ENCODE measurements around the gene EEF1A2. TPM values are rescaled to one million over a fixed set of nuclear protein-coding genes. Genes with fewer than 3 reads are reported as not detected.

Gene EEF1A2
- total and polyA plus RNA-seq, 2 donors from 2014 or later, result 1.5 to 18.1 TPM

DNA sequence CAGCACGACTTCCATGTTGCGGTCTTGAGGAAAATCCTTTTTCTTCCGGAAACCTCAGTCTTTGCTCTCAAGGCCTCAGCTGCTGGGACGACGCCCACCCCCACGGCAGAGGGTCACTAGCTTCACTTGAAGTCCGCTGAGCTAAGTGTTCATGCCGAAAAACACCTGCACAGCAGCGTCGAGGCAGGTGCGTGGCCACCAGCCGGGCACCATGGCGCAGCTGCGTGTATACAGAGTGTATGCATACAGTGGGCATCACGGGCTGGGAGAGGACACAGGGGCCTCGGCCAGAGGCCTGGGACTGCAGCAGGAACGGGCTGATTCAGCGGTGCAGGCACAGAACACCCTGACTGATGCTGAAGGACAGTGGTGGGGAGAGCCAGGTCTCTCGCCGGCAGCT is 46.5 kb downstream of the EEF1A2 start:
- no peak overlapping the region for H3K9ac ChIP-seq (ENCODE audit: low read length in 3 of 3)
- TF ChIP-seq, protein P1, sequence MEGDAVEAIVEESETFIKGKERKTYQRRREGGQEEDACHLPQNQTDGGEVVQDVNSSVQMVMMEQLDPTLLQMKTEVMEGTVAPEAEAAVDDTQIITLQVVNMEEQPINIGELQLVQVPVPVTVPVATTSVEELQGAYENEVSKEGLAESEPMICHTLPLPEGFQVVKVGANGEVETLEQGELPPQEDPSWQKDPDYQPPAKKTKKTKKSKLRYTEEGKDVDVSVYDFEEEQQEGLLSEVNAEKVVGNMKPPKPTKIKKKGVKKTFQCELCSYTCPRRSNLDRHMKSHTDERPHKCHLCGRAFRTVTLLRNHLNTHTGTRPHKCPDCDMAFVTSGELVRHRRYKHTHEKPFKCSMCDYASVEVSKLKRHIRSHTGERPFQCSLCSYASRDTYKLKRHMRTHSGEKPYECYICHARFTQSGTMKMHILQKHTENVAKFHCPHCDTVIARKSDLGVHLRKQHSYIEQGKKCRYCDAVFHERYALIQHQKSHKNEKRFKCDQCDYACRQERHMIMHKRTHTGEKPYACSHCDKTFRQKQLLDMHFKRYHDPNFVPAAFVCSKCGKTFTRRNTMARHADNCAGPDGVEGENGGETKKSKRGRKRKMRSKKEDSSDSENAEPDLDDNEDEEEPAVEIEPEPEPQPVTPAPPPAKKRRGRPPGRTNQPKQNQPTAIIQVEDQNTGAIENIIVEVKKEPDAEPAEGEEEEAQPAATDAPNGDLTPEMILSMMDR (IDR thresholded peaks at IDR 0.05; ENCODE audit: borderline replicate concordance, extremely low read depth, insufficient read depth), result no peak
- no peak overlapping the region for H3K4me3 ChIP-seq (ENCODE audit: low read length in 3 of 3)
- intact Hi-C loops (cut with DNase I), result no loop called here
- H3K27ac ChIP-seq (ENCODE audit: low read depth in 2 of 2, low read length in 2 of 2), result no peak overlapping the region
- H3K9me3 ChIP-seq (ENCODE audit: control insufficient read depth in 2 of 3, insufficient read depth in 1 of 3, low read length in 3 of 3), result no peaks in the 10 kb centered on the region
- FAIRE-seq, result no peak
- peaks cover 2% of the 10 kb centered on the region for H3K27me3 ChIP-seq (ENCODE audit: control insufficient read depth, insufficient read depth, low read length)
- H3K36me3 ChIP-seq (ENCODE audit: control insufficient read depth in 2 of 3, insufficient read depth in 3 of 3, low read length in 3 of 3), result no peaks in the 10 kb centered on the region
- H3K4me1 ChIP-seq (ENCODE audit: control insufficient read depth in 2 of 3, insufficient read depth in 2 of 3, low read depth in 1 of 3, low read length in 3 of 3), result no peaks in the 10 kb centered on the region
- no peak for DNase-seq

DNA sequence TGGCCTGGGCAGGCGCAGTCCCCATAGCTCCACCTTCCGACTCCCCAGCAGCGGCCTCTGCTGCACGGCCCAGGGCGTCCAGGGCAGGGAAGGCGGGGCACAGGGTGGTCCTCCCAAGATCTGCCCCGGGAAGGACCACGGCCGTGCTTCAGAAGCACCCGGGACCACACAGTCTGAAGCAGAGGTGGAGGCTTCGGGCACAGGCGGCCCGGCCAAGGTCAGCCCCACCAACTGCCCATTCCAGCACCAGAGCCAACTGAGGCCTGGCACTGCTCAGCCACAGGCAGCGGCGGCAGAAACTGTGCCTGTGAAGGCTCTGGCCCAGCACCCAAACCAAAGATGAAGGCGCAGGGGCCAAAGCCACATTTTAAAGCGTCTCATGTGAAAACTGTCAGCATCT is 47.1 kb downstream of the EEF1A2 start:
- Histone ChIP-seq H3K27me3 (ENCODE audit: control insufficient read depth, insufficient read depth, low read length) (peaks cover 2% of the 10 kb centered on the region), H3K4me3 (ENCODE audit: low read length in 3 of 3) (no peak overlapping the region), H3K36me3 (ENCODE audit: control insufficient read depth in 2 of 3, insufficient read depth in 3 of 3, low read length in 3 of 3) (no peaks in the 10 kb centered on the region), H3K4me1 (ENCODE audit: control insufficient read depth in 2 of 3, insufficient read depth in 2 of 3, low read depth in 1 of 3, low read length in 3 of 3) (no peaks in the 10 kb centered on the region), H3K9ac (ENCODE audit: low read length in 3 of 3) (no peak overlapping the region), H3K9me3 (ENCODE audit: control insufficient read depth in 2 of 3, insufficient read depth in 1 of 3, low read length in 3 of 3) (no peaks in the 10 kb centered on the region), H3K27ac (ENCODE audit: low read depth in 2 of 2, low read length in 2 of 2) (no peak overlapping the region)
- FAIRE-seq (no peak), DNase-seq (no peak)
- intact Hi-C loops (cut with DNase I), result no loop called here
- TF ChIP-seq, protein P1 (IDR thresholded peaks at IDR 0.05; ENCODE audit: borderline replicate concordance, extremely low read depth, insufficient read depth), result no peak

DNA sequence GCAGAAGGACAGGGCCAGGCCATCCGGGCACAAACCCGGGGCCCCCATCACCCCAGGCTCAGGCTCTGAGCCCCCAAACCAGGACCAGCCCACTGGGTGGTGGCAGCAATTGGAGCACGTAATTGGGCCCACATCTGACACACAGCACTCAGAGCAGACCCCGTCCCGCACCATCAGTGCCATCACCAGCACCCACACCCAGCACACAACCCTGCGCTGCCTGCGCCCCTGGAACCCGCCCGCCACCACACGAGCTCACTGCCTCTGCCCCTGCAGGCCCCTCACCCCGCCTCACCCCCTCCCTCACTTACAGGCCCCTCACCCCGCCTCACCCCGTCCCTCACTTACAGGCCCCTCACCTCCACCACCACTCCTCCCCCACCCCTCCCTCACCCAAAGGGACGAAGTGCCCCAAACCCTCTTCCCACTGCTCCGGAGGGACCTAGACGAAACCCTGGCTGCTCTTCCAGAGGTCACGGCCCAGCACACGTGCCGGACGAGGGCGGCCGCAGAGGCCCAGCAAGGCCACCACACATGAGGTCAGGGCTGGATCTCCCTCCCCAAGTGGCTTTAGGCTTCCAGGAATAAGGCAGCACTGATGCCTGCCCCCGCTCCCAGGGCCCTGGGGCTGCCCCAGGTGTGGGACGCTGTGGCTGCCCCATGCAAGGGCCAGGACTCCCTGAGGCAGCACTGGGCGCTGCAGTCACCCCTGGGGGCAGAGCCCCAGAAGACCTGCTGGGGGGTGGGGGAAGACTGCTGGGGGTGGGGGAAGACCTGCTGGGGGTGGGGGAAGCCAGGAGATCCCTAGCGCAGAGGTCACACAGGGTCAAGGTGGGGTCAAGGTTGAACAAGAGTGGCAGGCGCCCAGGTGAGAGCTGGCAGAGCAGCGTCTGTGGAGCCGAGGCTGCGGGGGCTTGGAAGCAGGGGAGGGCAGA is 48.8 kb downstream of the EEF1A2 start:
- H3K4me3 ChIP-seq (ENCODE audit: low read length in 3 of 3), result no peak overlapping the region
- DNase-seq (no peak), FAIRE-seq (no peak)
- no peak overlapping the region for H3K27ac ChIP-seq (ENCODE audit: low read depth in 2 of 2, low read length in 2 of 2)
- H3K36me3 ChIP-seq (ENCODE audit: control insufficient read depth in 2 of 3, insufficient read depth in 3 of 3, low read length in 3 of 3), result no peaks in the 10 kb centered on the region
- H3K9ac ChIP-seq (ENCODE audit: low read length in 3 of 3), result no peak overlapping the region
- TF ChIP-seq, protein P1 (IDR thresholded peaks at IDR 0.05; ENCODE audit: borderline replicate concordance, extremely low read depth, insufficient read depth), result no peak
- intact Hi-C loops (cut with DNase I), result no loop called here
- H3K27me3 ChIP-seq (ENCODE audit: control insufficient read depth, insufficient read depth, low read length), result peaks cover 2% of the 10 kb centered on the region
- H3K9me3 ChIP-seq (ENCODE audit: control insufficient read depth in 2 of 3, insufficient read depth in 1 of 3, low read length in 3 of 3), result no peaks in the 10 kb centered on the region
- no peaks in the 10 kb centered on the region for H3K4me1 ChIP-seq (ENCODE audit: control insufficient read depth in 2 of 3, insufficient read depth in 2 of 3, low read depth in 1 of 3, low read length in 3 of 3)

Measured in kidney (tissue), 14 donors.